NT2/D1 (cell line): ENCODE measurements around the gene PLA2G4A.

Experiments
- DNase-seq: peaks from one replicate; pipeline ENCODE4 v3.0.0-alpha.2; 2011; ENCODE audit warnings: low read depth, low spot score
- H3K27me3 ChIP-seq: 2 replicates; pipeline ENCODE4 v1.6.0; 2011; ENCODE audit warnings: mild to moderate bottlenecking; ENCODE audit not compliant: insufficient read length, insufficient read depth
- H3K36me3 ChIP-seq: 2 replicates; pipeline ENCODE4 v1.6.1; 2011; ENCODE audit warnings: mild to moderate bottlenecking, low read length, mixed read lengths; ENCODE audit not compliant: insufficient read depth, insufficient read length
- H3K4me1 ChIP-seq: 2 replicates; pipeline ENCODE4 v1.5.1; 2011; ENCODE audit not compliant: insufficient read depth, insufficient read length
- H3K4me3 ChIP-seq: 2 replicates; pipeline ENCODE4 v1.5.1; 2011; ENCODE audit warnings: low read depth; ENCODE audit not compliant: insufficient read length
- H3K9ac ChIP-seq: 2 replicates; pipeline ENCODE4 v1.6.0; 2011; ENCODE audit warnings: low read depth; ENCODE audit not compliant: insufficient read length
- H3K9me3 ChIP-seq: 2 replicates; pipeline ENCODE4 v1.5.1; 2011; ENCODE audit warnings: mild to moderate bottlenecking, low read length; ENCODE audit not compliant: insufficient read depth
- SUZ12 ChIP-seq: IDR thresholded peaks from 2 replicates; pipeline ENCODE4 v1.6.1; 2011; ENCODE audit not compliant: insufficient read length, insufficient read depth; ENCODE audit errors: extremely low read depth
- YY1 ChIP-seq: IDR thresholded peaks from 2 replicates; pipeline ENCODE4 v1.6.1; 2011; ENCODE audit not compliant: insufficient read length, insufficient read depth
- ZNF274 ChIP-seq: IDR thresholded peaks from 2 replicates; pipeline ENCODE4 v1.6.1; 2011; ENCODE audit warnings: mild to moderate bottlenecking, low read depth, low read length

Gene PLA2G4A

DNA sequence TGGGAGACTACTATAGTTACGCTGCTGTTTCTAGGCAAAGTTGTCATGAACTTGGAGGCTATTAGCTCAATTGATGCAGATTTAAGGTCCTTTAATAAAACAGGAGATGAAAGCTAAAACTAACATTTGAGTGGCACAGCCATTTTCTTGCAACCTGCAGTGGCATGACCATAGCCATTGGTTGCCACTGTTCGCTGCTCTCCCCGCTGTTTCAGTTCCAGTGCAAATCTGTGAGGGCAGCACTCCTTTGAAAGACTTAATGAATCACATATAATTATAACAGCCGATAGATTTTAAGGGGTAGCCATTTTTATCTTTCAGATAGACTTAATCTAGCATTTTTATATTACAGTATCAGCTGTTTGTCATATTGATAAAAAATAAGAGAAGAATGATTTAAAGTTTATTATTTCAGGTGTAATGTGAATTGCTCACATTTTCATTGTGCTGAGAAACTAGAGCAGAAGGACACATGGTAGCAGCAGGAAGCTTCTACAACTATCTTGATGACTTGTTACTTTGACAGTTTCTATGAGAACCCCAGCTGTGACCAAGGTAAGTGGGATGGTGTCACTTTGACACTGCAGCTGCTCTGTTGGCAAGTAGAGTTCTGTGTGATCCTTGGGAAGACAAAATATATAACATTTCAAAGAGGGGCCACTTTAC lies 203.7 kb downstream of the PLA2G4A start:
- Histone ChIP-seq H3K4me3 (no peak overlapping the region), H3K4me1 (no peaks in the 10 kb centered on the region), H3K9me3 (peaks cover 17% of the 10 kb centered on the region), H3K27me3 (no peaks in the 10 kb centered on the region), H3K9ac (no peak overlapping the region), H3K36me3 (no peaks in the 10 kb centered on the region)
- no peak for TF ChIP-seq SUZ12
- TF ChIP-seq YY1 = no peak
- TF ChIP-seq ZNF274 = no peak
- no peak for DNase-seq

- Histone ChIP-seq H3K4me3 (no peak overlapping the region), H3K36me3 (no peaks in the 10 kb centered on the region), H3K27me3 (no peaks in the 10 kb centered on the region), H3K9ac (no peak overlapping the region), H3K9me3 (peaks cover 24% of the 10 kb centered on the region), H3K4me1 (no peaks in the 10 kb centered on the region)
- no peak for TF ChIP-seq ZNF274
- TF ChIP-seq SUZ12 = no peak
- no peak for TF ChIP-seq YY1
- DNase-seq = no peak
Measured at GRCh38 chr1:187032982-187033692, 204.4 kb downstream of the PLA2G4A start.

GRCh38 chr1:187033693-187034390 lies 205.1 kb downstream of the PLA2G4A start:
- Histone ChIP-seq H3K36me3 (no peaks in the 10 kb centered on the region), H3K27me3 (no peaks in the 10 kb centered on the region), H3K9me3 (peaks cover 23% of the 10 kb centered on the region), H3K4me3 (no peak overlapping the region), H3K9ac (no peak overlapping the region), H3K4me1 (no peaks in the 10 kb centered on the region)
- TF ChIP-seq YY1 = no peak
- TF ChIP-seq SUZ12 = no peak
- no peak for TF ChIP-seq ZNF274
- no peak for DNase-seq

- no peaks in the 10 kb centered on the region for H3K27me3 ChIP-seq
- no peak overlapping the region for H3K4me3 ChIP-seq
- H3K4me1 ChIP-seq = no peaks in the 10 kb centered on the region
- no peak overlapping the region for H3K9ac ChIP-seq
- H3K9me3 ChIP-seq = peaks cover 17% of the 10 kb centered on the region
- TF ChIP-seq ZNF274 (no peak), SUZ12 (no peak), YY1 (no peak)
- H3K36me3 ChIP-seq = no peaks in the 10 kb centered on the region
- no peak for DNase-seq
Measured at GRCh38 chr1:187034501-187034900, 205.8 kb downstream of the PLA2G4A start.

DNA sequence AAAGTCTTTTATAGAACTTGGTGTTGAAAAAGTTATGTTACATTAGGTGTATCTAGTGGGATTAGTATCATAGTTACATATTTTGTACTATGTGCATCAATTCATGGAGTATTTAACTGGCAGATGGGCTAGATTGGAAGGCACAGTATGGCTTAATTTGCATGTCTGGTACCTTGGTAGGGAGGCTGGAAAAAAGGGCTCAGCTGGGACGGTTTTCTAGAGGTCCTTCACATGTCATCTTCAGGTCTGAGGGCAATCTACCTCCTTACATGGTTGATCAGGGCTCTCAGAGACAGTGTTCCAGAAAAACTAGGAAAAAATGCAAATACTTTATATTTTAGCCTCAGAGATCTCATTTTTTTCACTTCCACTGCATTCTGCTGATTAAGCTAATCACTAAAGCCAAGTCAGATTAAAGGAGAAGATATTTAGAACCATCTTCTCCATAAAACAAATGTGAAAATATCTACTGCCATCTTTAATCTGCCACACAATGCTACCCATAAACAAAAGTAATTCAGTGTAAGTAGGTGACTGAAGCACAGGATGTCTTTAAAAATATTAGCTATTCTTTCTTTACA lies 209.3 kb downstream of the PLA2G4A start:
- Histone ChIP-seq H3K4me1 (no peaks in the 10 kb centered on the region), H3K9me3 (peaks cover 20% of the 10 kb centered on the region), H3K9ac (no peak overlapping the region)

More for the DNA sequence above, 209.3 kb downstream of the PLA2G4A start:
- TF ChIP-seq YY1 (no peak), SUZ12 (no peak), ZNF274 (no peak)
- no peak for DNase-seq
- no peak overlapping the region for H3K4me3 ChIP-seq
- H3K36me3 ChIP-seq = no peaks in the 10 kb centered on the region
- H3K27me3 ChIP-seq = no peaks in the 10 kb centered on the region
